MCF 10A (cell line): ENCODE data around the gene TUBA8. TPM values are rescaled to one million over a fixed set of nuclear protein-coding genes. Genes with fewer than 3 reads are reported as not detected.

Experiments
- BruUV-seq: library from RNA; stranded (reverse); fragments of 400-500 nt; replicated peaks from 2 replicates; lab custom pipeline; 2021; lab: Mats Ljungman, UMichigan
- CTCF ChIA-PET: fragments of 300-600 bp; sonication (Branson Sonifier 250); formaldehyde crosslinking; extraction: SDS; loops from one replicate; lab custom pipeline; 2021; ENCODE audit warnings: antibody characterized with exemption, inconsistent platforms; lab: Yijun Ruan, JAX
- POLR2A ChIA-PET: fragments of 300-600, 350-650 bp; sonication (Branson Sonifier 250); formaldehyde crosslinking; extraction: SDS; loops from one replicate; lab custom pipeline; 2020; ENCODE audit warnings: antibody characterized with exemption, inconsistent platforms; lab: Yijun Ruan, JAX
- DNase-seq: peaks from one replicate; pipeline ENCODE4 v3.0.0-alpha.2; 2018; ENCODE audit not compliant: unreplicated experiment
- H3K27ac Mint-ChIP-seq: one replicate; pipeline ENCODE4 v1.8.0; 2022; ENCODE audit warnings: mild to moderate bottlenecking, low read depth, mixed read lengths; ENCODE audit not compliant: unreplicated experiment
- H3K27me3 Mint-ChIP-seq: one replicate; pipeline ENCODE4 v1.8.0; 2022; ENCODE audit warnings: mixed read lengths; ENCODE audit not compliant: insufficient read depth, unreplicated experiment
- H3K36me3 Mint-ChIP-seq: one replicate; pipeline ENCODE4 v1.8.0; 2022; ENCODE audit warnings: mild to moderate bottlenecking, moderate library complexity, mixed read lengths; ENCODE audit not compliant: insufficient read depth, unreplicated experiment
- H3K4me1 Mint-ChIP-seq: one replicate; pipeline ENCODE4 v1.8.0; 2022; ENCODE audit warnings: mixed read lengths; ENCODE audit not compliant: insufficient read depth, unreplicated experiment
- H3K4me3 Mint-ChIP-seq: one replicate; pipeline ENCODE4 v1.8.0; 2022; ENCODE audit warnings: mild to moderate bottlenecking, moderate library complexity, mixed read lengths; ENCODE audit not compliant: unreplicated experiment
- H3K9me3 Mint-ChIP-seq: one replicate; pipeline ENCODE4 v1.8.0; 2022; ENCODE audit warnings: mixed read lengths; ENCODE audit not compliant: unreplicated experiment
- CTCF ChIP-seq: fragments of 200-600 bp; IDR thresholded peaks from one replicate; pipeline ENCODE4 v1.8.0; 2022; ENCODE audit warnings: antibody characterized with exemption, mild to moderate bottlenecking; ENCODE audit not compliant: unreplicated experiment
- intact Hi-C: fragments of 100-400 bp; cut with micrococcal nuclease; formaldehyde crosslinking; loops from 2 replicates; pipeline ENCODE4 v1.14.1; 2022
- total RNA-seq: library from RNA; stranded (reverse); gene quantifications from 2 replicates; pipeline ENCODE4 v1.2.3, GENCODE V29; 2022

Gene TUBA8
- total RNA-seq, 1 experiment from 2014 or later, result not detected

- H3K9me3 Mint-ChIP-seq, result peaks cover 8% of the 10 kb centered on the region
- DNase-seq, result no peak
- no peak for TF ChIP-seq CTCF
- ChIA-PET POLR2A (interaction anchor here (0.6 kb wide), 1 partner anchor 217 kb away, joined by 3 read pairs; no protein-coding TSS in a partner anchor), CTCF (no interaction called here)
- peaks cover 82% of the 10 kb centered on the region for H3K36me3 Mint-ChIP-seq
- H3K27ac Mint-ChIP-seq, result no peak overlapping the region
- H3K4me3 Mint-ChIP-seq, result no peak overlapping the region
- intact Hi-C loops, result no loop called here
- no TSS peak for BruUV-seq
- H3K4me1 Mint-ChIP-seq, result peaks cover 27% of the 10 kb centered on the region
- H3K27me3 Mint-ChIP-seq, result no peaks in the 10 kb centered on the region
These were observed 29.2 kb upstream of the TUBA8 start for GRCh38 chr22:18081416-18081815.

GRCh38 chr22:18082467-18082866, 28.1 kb upstream of the TUBA8 start:
- peaks cover 8% of the 10 kb centered on the region for H3K9me3 Mint-ChIP-seq
- no peaks in the 10 kb centered on the region for H3K27me3 Mint-ChIP-seq
- no peak for DNase-seq
- H3K36me3 Mint-ChIP-seq, result peaks cover 92% of the 10 kb centered on the region
- no peak for TF ChIP-seq CTCF
- BruUV-seq, result no TSS peak
- intact Hi-C loops, result no loop called here
- ChIA-PET CTCF (interaction anchor here (0.8 to 1.1 kb wide), 2 partner anchors 75 to 252 kb away, joined by 3 to 4 read pairs; no protein-coding TSS in a partner anchor), POLR2A (no interaction called here)
- H3K4me1 Mint-ChIP-seq, result peaks cover 20% of the 10 kb centered on the region
- no peak overlapping the region for H3K27ac Mint-ChIP-seq
- H3K4me3 Mint-ChIP-seq, result no peak overlapping the region

- ChIA-PET POLR2A (no interaction called here), CTCF (interaction anchor here (0.8 to 1.1 kb wide), 2 partner anchors 74 to 253 kb away, joined by 3 to 4 read pairs; no protein-coding TSS in a partner anchor)
- intact Hi-C loops, result no loop called here
These were observed 27.2 kb upstream of the TUBA8 start for GRCh38 chr22:18083406-18083805.

GRCh38 chr22:18085188-18085587, 25.4 kb upstream of the TUBA8 start:
- Mint-ChIP-seq H3K4me1 (peaks cover 6% of the 10 kb centered on the region), H3K27ac (no peak overlapping the region), H3K36me3 (peaks cover 90% of the 10 kb centered on the region), H3K4me3 (no peak overlapping the region), H3K27me3 (no peaks in the 10 kb centered on the region), H3K9me3 (peaks cover 8% of the 10 kb centered on the region)
- POLR2A ChIA-PET, result no interaction called here
- intact Hi-C loops, result no loop called here
- CTCF ChIA-PET, result no interaction called here
- BruUV-seq, result no TSS peak
- no peak for TF ChIP-seq CTCF
- no peak for DNase-seq

More at GRCh38 chr22:18083406-18083805, 27.2 kb upstream of the TUBA8 start:
- Mint-ChIP-seq H3K27ac (no peak overlapping the region), H3K36me3 (peaks cover 92% of the 10 kb centered on the region), H3K4me1 (peaks cover 19% of the 10 kb centered on the region), H3K4me3 (no peak overlapping the region), H3K9me3 (peaks cover 8% of the 10 kb centered on the region), H3K27me3 (no peaks in the 10 kb centered on the region)
- no peak for DNase-seq
- no TSS peak for BruUV-seq
- TF ChIP-seq CTCF, result no peak
